Stomach (tissue), 9 donors: ENCODE data around the gene SPAG16. TPM values are rescaled to one million over a fixed set of nuclear protein-coding genes. Genes with fewer than 3 reads are reported as not detected.

Experiments
- DNase-seq, 2 donors: peaks; one replicate each; pipeline versions ENCODE4 v3.0.0 to v3.0.0-alpha.2; 2013 to 2019
- H3K27ac ChIP-seq, 5 donors: fragments of 200-600 bp in 4 of 5; sonication (generic) in 4 of 5; one replicate each; pipeline ENCODE4 v1.5.1; 2013 to 2019; ENCODE audit warnings: mild to moderate bottlenecking in 1 of 5, moderate library complexity in 1 of 5
- H3K27me3 ChIP-seq, 3 donors: fragments of 200-600 bp; sonication (generic); one replicate each; pipeline ENCODE4 v1.5.1; 2017 to 2019; ENCODE audit warnings: mixed run types in 1 of 3
- H3K36me3 ChIP-seq, 4 donors: fragments of 200-600 bp; sonication (generic); 1 replicate in 3 of 4; 2 replicates in 1 of 4; pipeline ENCODE4 v1.5.1; 2016 to 2019
- H3K4me1 ChIP-seq, 4 donors: fragments of 200-600 bp; sonication (generic); one replicate each; pipeline ENCODE4 v1.5.1; 2016 to 2019
- H3K4me3 ChIP-seq, 4 donors: fragments of 200-600 bp; sonication (generic) in 3 of 4; one replicate each; pipeline ENCODE4 v1.5.1; 2016 to 2019; ENCODE audit warnings: mild to moderate bottlenecking in 1 of 4
- H3K9me3 ChIP-seq, 4 donors: fragments of 200-600 bp; sonication (generic); one replicate each; pipeline ENCODE4 v1.5.1; 2016 to 2019
- EP300 ChIP-seq: sonication (generic); formaldehyde crosslinking; IDR thresholded peaks from one replicate; pipeline ENCODE4 v1.6.1; 2017; ENCODE audit warnings: antibody characterized with exemption
- POLR2A ChIP-seq, 4 donors: fragments of 450-650 bp; IDR thresholded peaks; one replicate each; pipeline ENCODE4 v1.6.1; 2016; ENCODE audit warnings: antibody characterized with exemption in 4 of 4, control low read depth in 2 of 4, mild to moderate bottlenecking in 1 of 4, moderate library complexity in 1 of 4
- POLR2AphosphoS5 ChIP-seq, 3 donors: sonication (generic); formaldehyde crosslinking; IDR thresholded peaks; one replicate each; pipeline ENCODE4 v1.6.1; 2016; ENCODE audit warnings: antibody characterized with exemption in 3 of 3
- WGBS, 5 donors: extraction: QIAGEN DNeasy Blood & Tissue Kit in 3 of 5; methylation state at CpG; one replicate each; pipeline versions ENCODE4 v1.1.5 to v1.1.7; 2013 to 2018; 5-methylcytosine and 5-hydroxymethylcytosine counted together
- intact Hi-C: fragments of 100-400 bp; cut with DNase I; formaldehyde crosslinking; loops from one replicate; pipeline ENCODE4 v1.15.1; 2023; ENCODE audit warnings: low total_unique reads
- polyA plus RNA-seq, 3 donors: library from polyadenylated mRNA; stranded (reverse); fragments of 200-250 nt; gene quantifications; one replicate each; pipeline ENCODE4 v1.2.3, GENCODE V29; 2013
- total RNA-seq, 5 donors: library from RNA; depleted of rRNA; stranded (reverse); fragments of >200 nt; gene quantifications; one replicate each; pipeline versions ENCODE4 v1.1.0 to v1.2.3, GENCODE V29; 2014 to 2016
- TF ChIP-seq, protein P1 (sequence below), 7 experiments: fragments of 450-650 bp in 4 of 7; fragments of 200-600 bp in 3 of 7; sonication (generic) in 3 of 7; IDR thresholded peaks; one replicate each; pipeline ENCODE4 v1.5.1; 2016 to 2019; ENCODE audit warnings: antibody characterized with exemption in 7 of 7, control low read depth in 2 of 7, mild to moderate bottlenecking in 1 of 7
- donor health status: healthy with polysubstance abuse.
- donor health status: Bipolar disorder and iron deficiency.
- donor health status: healthy.

SPAG16 gene
- total and polyA plus RNA-seq, 8 donors = 16.0 to 137 (median 34.4) TPM

DNA sequence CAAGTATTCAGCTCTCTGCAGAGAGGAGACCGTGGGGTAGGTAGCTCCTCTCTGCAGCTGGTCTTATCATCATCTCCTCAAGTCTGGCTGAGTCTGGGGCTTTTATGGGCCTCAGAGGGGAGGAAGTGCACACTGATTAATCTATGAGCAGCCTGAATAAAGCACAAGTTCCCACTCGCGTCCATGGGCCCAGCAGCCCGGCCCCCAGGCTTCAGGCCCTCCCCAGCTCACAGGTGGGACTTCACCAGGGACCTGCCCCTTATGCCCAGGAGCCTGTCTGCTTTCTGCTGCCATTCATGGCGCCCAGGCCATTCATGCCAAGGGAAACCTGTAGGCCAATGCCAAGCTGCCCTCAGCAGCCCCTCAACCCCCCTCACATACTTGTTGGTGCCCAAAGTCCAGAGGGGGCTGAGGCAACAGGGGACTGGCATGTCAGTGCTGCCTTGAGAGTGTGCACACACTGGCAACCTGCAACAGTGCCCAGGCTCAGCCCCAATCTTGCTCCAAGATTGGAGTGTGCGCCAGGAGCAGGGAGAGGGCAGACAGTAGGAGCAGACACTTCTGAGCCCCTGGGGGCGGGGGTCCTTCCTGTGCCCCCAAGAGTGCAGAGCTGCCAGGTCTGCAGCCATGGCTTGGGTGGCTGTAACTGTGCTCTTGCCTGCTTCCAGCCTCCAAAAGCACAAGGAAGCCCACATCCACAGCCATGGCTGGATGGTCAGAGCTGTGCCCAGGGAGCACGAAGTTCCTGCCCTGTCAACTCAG, 751.0 kb downstream of the SPAG16 start:
- Histone ChIP-seq H3K36me3 (no peaks in the 10 kb centered on the region), H3K4me1 (no peaks in the 10 kb centered on the region), H3K27me3 (no peaks in the 10 kb centered on the region), H3K9me3 (peaks cover 0 to 16% (median 7%) of the 10 kb centered on the region in 4 donors), H3K27ac (no peak overlapping the region), H3K4me3 (no peak overlapping the region)
- no peak for TF ChIP-seq POLR2A (IDR thresholded peaks at IDR 0.05)
- TF ChIP-seq, protein P1, sequence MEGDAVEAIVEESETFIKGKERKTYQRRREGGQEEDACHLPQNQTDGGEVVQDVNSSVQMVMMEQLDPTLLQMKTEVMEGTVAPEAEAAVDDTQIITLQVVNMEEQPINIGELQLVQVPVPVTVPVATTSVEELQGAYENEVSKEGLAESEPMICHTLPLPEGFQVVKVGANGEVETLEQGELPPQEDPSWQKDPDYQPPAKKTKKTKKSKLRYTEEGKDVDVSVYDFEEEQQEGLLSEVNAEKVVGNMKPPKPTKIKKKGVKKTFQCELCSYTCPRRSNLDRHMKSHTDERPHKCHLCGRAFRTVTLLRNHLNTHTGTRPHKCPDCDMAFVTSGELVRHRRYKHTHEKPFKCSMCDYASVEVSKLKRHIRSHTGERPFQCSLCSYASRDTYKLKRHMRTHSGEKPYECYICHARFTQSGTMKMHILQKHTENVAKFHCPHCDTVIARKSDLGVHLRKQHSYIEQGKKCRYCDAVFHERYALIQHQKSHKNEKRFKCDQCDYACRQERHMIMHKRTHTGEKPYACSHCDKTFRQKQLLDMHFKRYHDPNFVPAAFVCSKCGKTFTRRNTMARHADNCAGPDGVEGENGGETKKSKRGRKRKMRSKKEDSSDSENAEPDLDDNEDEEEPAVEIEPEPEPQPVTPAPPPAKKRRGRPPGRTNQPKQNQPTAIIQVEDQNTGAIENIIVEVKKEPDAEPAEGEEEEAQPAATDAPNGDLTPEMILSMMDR (IDR thresholded peaks at IDR 0.05) = no peak
- TF ChIP-seq EP300 = no peak
- no peak for TF ChIP-seq POLR2AphosphoS5 (IDR thresholded peaks at IDR 0.05)
- WGBS, 5 donors = 82 to 91% (median 87%) methylated on average over 7 to 8 of the region's 8 CpGs
- intact Hi-C loops = no loop called here
- no peak for DNase-seq

- H3K4me1 ChIP-seq = no peaks in the 10 kb centered on the region
- TF ChIP-seq, protein P1 (IDR thresholded peaks at IDR 0.05) = no peak
- no peak for TF ChIP-seq POLR2A (IDR thresholded peaks at IDR 0.05)
- TF ChIP-seq EP300 = no peak
- DNase-seq = no peak
- no peaks in the 10 kb centered on the region for H3K27me3 ChIP-seq
- H3K27ac ChIP-seq = no peak overlapping the region
- no peak overlapping the region for H3K4me3 ChIP-seq
- 90 to 100% (median 98%) methylated on average over 2 of the region's 2 CpGs for WGBS, 5 donors
- no peaks in the 10 kb centered on the region for H3K36me3 ChIP-seq
- intact Hi-C loops = no loop called here
- H3K9me3 ChIP-seq = peaks cover 0 to 21% (median 11%) of the 10 kb centered on the region in 4 donors
Observed at GRCh38 chr2:214035921-214036320, 751.7 kb downstream of the SPAG16 start.

DNA sequence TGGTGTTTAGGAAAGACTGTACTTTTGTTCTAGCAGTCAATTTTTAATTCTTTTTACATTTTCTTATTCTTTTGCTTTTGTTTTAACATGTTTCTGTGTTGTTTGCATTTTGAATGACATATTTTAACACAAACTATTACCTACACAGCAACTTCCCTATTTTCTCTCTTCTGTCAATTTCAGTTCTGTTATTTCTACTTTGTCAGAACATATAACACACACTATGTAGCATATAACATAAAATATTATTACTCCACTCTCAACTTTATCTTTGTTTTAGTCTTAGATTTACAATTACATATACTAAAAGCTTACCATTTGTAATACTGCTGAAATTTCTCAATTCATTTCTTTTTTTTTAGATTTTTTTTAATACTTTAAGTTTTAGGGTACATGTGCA, 753.9 kb downstream of the SPAG16 start:
- H3K4me3 ChIP-seq = no peak overlapping the region
- DNase-seq = no peak
- intact Hi-C loops = no loop called here
- H3K27ac ChIP-seq = no peak overlapping the region
- H3K27me3 ChIP-seq = no peaks in the 10 kb centered on the region
- H3K9me3 ChIP-seq = peaks cover 0 to 31% (median 11%) of the 10 kb centered on the region in 4 donors
- no peaks in the 10 kb centered on the region for H3K36me3 ChIP-seq
- no peaks in the 10 kb centered on the region for H3K4me1 ChIP-seq
- TF ChIP-seq EP300 (no peak), POLR2A (IDR thresholded peaks at IDR 0.05) (no peak), POLR2AphosphoS5 (IDR thresholded peaks at IDR 0.05) (no peak)
- TF ChIP-seq, protein P1 (IDR thresholded peaks at IDR 0.05) = no peak

DNA sequence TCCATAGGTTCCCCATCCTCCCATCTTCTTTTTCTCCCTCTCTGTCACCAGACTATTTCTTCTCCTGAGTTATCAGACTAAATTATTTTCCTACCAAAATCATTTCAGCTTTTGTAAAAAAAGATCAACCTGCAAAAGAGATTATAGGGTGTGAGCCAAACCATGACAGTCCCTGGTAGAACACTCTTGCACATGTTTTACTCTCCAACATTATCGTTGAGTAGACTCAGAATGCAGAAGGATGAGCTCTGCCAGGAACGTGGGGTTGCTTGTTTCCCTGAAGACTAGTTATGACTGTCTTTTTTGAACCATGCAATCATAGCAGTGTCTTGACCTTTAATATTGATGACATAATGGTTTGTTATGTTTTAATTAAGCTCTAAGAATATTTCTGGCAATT, 766.5 kb downstream of the SPAG16 start:
- Histone ChIP-seq H3K4me1 (no peaks in the 10 kb centered on the region), H3K9me3 (peaks cover 0 to 4% (median 0%) of the 10 kb centered on the region in 4 donors), H3K27me3 (no peaks in the 10 kb centered on the region), H3K36me3 (no peaks in the 10 kb centered on the region), H3K27ac (no peak overlapping the region), H3K4me3 (no peak overlapping the region)
- 77 to 90% (median 79%) methylated on average over 2 of the region's 2 CpGs for WGBS, 5 donors
- intact Hi-C loops = no loop called here
- TF ChIP-seq POLR2A (IDR thresholded peaks at IDR 0.05) (no peak), POLR2AphosphoS5 (IDR thresholded peaks at IDR 0.05) (no peak), EP300 (no peak)
- TF ChIP-seq, protein P1 (IDR thresholded peaks at IDR 0.05) = no peak
- DNase-seq = no peak
